ENCODE measurements around the gene GINM1. TPM values are rescaled to one million over a fixed set of nuclear protein-coding genes. Genes with fewer than 3 reads are reported as not detected.

The GINM1 gene
- total RNA-seq, 1 donor from 2014 or later, result 58.6 TPM

DNA sequence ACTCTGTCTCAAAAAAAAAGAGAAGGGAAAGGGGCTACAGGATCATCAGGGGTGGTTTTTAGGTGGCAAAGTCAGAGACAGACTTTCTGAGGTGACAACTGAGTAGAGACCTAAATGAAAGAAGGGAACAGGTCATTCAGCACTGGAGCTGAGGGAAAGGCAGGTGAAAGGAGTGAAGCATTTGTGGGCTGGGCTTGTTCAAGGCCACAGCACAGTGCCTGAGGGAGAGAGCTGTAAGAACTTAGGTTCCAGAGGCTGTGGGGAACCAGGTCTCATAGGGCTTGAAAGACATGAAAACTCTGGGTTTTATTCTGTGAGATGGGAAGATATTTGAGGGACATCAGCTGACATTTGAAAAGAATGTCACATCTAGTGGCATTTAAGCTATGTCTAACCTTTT, 61.5 kb downstream of the GINM1 start:
- H3K27ac Mint-ChIP-seq (ENCODE audit: unreplicated experiment), result no peak overlapping the region

DNA sequence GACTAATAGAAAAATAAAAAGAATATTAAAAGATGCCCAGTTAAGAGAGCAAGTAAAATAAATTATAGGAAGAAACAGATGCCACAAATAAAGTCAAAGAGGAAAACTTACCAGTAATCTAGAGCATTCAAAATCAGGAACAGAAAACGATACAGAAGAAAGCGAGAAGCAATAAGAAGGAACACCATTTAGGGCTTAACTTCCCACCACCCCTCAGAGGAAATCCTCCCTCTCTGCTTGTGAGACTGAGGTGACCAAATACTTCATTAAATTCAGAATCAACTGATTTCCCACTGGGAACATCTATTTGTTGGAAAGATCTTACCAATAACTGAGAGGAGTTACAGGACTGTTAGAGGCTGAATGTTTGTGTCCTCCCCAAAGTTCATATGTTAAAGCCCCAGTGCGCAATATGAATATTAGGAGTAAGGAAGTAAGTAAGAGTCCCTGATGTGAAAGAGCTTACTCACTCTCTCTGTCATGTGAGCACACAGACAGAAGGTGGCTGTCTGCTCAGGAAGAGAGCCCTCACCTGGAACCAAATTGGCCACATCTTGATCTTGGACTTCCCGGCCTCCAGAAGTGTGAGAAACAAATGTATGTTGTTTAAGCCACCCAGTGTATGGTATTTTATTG, 62.8 kb downstream of the GINM1 start:
- H3K27ac Mint-ChIP-seq (ENCODE audit: unreplicated experiment), result no peak overlapping the region
- no peaks in the 10 kb centered on the region for H3K9me3 Mint-ChIP-seq (ENCODE audit: low read depth)

More for the DNA sequence above, 61.5 kb downstream of the GINM1 start:
- TF ChIP-seq, protein P1, sequence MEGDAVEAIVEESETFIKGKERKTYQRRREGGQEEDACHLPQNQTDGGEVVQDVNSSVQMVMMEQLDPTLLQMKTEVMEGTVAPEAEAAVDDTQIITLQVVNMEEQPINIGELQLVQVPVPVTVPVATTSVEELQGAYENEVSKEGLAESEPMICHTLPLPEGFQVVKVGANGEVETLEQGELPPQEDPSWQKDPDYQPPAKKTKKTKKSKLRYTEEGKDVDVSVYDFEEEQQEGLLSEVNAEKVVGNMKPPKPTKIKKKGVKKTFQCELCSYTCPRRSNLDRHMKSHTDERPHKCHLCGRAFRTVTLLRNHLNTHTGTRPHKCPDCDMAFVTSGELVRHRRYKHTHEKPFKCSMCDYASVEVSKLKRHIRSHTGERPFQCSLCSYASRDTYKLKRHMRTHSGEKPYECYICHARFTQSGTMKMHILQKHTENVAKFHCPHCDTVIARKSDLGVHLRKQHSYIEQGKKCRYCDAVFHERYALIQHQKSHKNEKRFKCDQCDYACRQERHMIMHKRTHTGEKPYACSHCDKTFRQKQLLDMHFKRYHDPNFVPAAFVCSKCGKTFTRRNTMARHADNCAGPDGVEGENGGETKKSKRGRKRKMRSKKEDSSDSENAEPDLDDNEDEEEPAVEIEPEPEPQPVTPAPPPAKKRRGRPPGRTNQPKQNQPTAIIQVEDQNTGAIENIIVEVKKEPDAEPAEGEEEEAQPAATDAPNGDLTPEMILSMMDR (IDR thresholded peaks at IDR 0.05), result no peak
- Mint-ChIP-seq H3K36me3 (ENCODE audit: low read depth) (peaks cover 14% of the 10 kb centered on the region), H3K4me1 (ENCODE audit: low read depth) (peaks cover 3% of the 10 kb centered on the region), H3K27me3 (ENCODE audit: low read depth) (no peaks in the 10 kb centered on the region), H3K9me3 (ENCODE audit: low read depth) (no peaks in the 10 kb centered on the region), H3K4me3 (ENCODE audit: unreplicated experiment) (no peak overlapping the region)
- DNase-seq (ENCODE audit: low spot score), result no peak

DNA sequence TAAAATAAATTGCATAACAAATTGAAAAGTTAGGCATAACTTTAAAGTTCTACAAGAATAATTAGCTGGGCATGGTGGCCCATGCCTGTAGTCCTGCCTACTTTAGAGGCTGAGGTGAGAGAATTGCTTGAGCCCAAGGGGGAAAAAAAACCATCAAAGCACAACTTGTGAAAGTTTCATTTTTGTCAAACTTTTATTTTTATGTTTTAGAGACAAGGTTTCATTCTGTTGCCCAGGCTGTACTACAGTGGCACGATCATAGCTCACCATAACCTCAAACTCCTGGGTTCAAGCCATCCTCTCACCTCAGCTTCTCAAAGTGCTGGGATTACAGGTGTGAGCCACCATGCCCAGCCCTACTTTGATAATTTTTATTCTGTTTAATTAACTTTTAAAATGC, 68.1 kb downstream of the GINM1 start:
- Mint-ChIP-seq H3K4me1 (ENCODE audit: low read depth) (no peaks in the 10 kb centered on the region), H3K27me3 (ENCODE audit: low read depth) (no peaks in the 10 kb centered on the region), H3K36me3 (ENCODE audit: low read depth) (peaks cover 3% of the 10 kb centered on the region), H3K4me3 (ENCODE audit: unreplicated experiment) (no peak overlapping the region), H3K27ac (ENCODE audit: unreplicated experiment) (no peak overlapping the region), H3K9me3 (ENCODE audit: low read depth) (no peaks in the 10 kb centered on the region)
- TF ChIP-seq, protein P1 (IDR thresholded peaks at IDR 0.05), result no peak
- DNase-seq (ENCODE audit: low spot score), result no peak

More for the DNA sequence above, 62.8 kb downstream of the GINM1 start:
- Mint-ChIP-seq H3K27me3 (ENCODE audit: low read depth) (no peaks in the 10 kb centered on the region), H3K4me1 (ENCODE audit: low read depth) (peaks cover 3% of the 10 kb centered on the region), H3K36me3 (ENCODE audit: low read depth) (peaks cover 11% of the 10 kb centered on the region), H3K4me3 (ENCODE audit: unreplicated experiment) (no peak overlapping the region)
- TF ChIP-seq, protein P1 (IDR thresholded peaks at IDR 0.05), result no peak
- DNase-seq (ENCODE audit: low spot score), result no peak

GRCh38 chr6:149636124-149636523, 69.9 kb downstream of the GINM1 start:
- no peak for DNase-seq (ENCODE audit: low spot score)
- H3K27me3 Mint-ChIP-seq (ENCODE audit: low read depth), result no peaks in the 10 kb centered on the region
- TF ChIP-seq, protein P1 (IDR thresholded peaks at IDR 0.05), result no peak
- peaks cover 4% of the 10 kb centered on the region for H3K36me3 Mint-ChIP-seq (ENCODE audit: low read depth)
- H3K9me3 Mint-ChIP-seq (ENCODE audit: low read depth), result no peaks in the 10 kb centered on the region
- H3K27ac Mint-ChIP-seq (ENCODE audit: unreplicated experiment), result no peak overlapping the region
- H3K4me1 Mint-ChIP-seq (ENCODE audit: low read depth), result no peaks in the 10 kb centered on the region
- no peak overlapping the region for H3K4me3 Mint-ChIP-seq (ENCODE audit: unreplicated experiment)

Other genes starting within 250 kb of the GINM1 start
- 49.3 to 54.9 TPM (median 54.1 TPM) in 3 replicates for gene TAB2, start 248.7 kb upstream of the GINM1 start, total RNA-seq
- gene SUMO4, start 166.1 kb upstream of the GINM1 start, total RNA-seq, result 1.1 to 2.8 TPM (median 1.5 TPM) in 3 replicates
- 0.25 to 0.39 TPM in 2 of 3 replicates, not detected in the other for gene ZC3H12D, start 81.4 kb upstream of the GINM1 start, total RNA-seq
- 28.8 to 30.0 TPM (median 29.8 TPM) in 3 replicates for gene PPIL4, start 20.3 kb upstream of the GINM1 start, total RNA-seq
- gene KATNA1, start 82.3 kb downstream of the GINM1 start, total RNA-seq, result 15.2 to 19.2 TPM (median 17.1 TPM) in 3 replicates
- gene LATS1, start 151.7 kb downstream of the GINM1 start, total RNA-seq, result 32.3 to 34.6 TPM (median 34.6 TPM) in 3 replicates
- gene NUP43, start 180.2 kb downstream of the GINM1 start, total RNA-seq, result 28.1 to 41.8 TPM (median 33.9 TPM) in 3 replicates
- gene PCMT1, start 183.4 kb downstream of the GINM1 start, total RNA-seq, result 83.4 to 88.8 TPM (median 84.8 TPM) in 3 replicates